ENCODE measurements around the gene BAG1.

The BAG1 gene

GRCh38 chr9:33273266-33273971 lies 8.9 kb upstream of the BAG1 start:
- DNase-seq = no peak

GRCh38 chr9:33272061-33272460 lies 7.6 kb upstream of the BAG1 start:
- no peak for DNase-seq

GRCh38 chr9:33270146-33270545 lies 5.6 kb upstream of the BAG1 start:
- DNase-seq = no peak

GRCh38 chr9:33267151-33267767 lies 2.8 kb upstream of the BAG1 start:
- peak in 1 of 5 experiments; percentile 50 for DNase-seq

GRCh38 chr9:33265211-33265865 lies 830 bp upstream of the BAG1 start:
- DNase-seq = no peak

- DNase-seq = peak in 4 of 5 experiments; percentile 17 to 41 (median 30)
These were observed 470 bp downstream of the BAG1 start for GRCh38 chr9:33264003-33264472.

GRCh38 chr9:33263131-33264002 lies 1.1 kb downstream of the BAG1 start:
- peak in 1 of 5 experiments; percentile 57 for DNase-seq

GRCh38 chr9:33260372-33260771 lies 4.1 kb downstream of the BAG1 start:
- no peak for DNase-seq

- DNase-seq = no peak
These were observed 7.2 kb downstream of the BAG1 start for GRCh38 chr9:33257276-33257675.

- no peak for DNase-seq
These were observed 8.3 kb downstream of the BAG1 start for GRCh38 chr9:33256236-33256635.

GRCh38 chr9:33255471-33255870 lies 9.0 kb downstream of the BAG1 start:
- no peak for DNase-seq

GRCh38 chr9:33255014-33255413 lies 9.5 kb downstream of the BAG1 start:
- DNase-seq = no peak

GRCh38 chr9:33254211-33254610 lies 10.3 kb downstream of the BAG1 start:
- DNase-seq = no peak

GRCh38 chr9:33250458-33250995 lies 14.0 kb downstream of the BAG1 start:
- DNase-seq = no peak

GRCh38 chr9:33249983-33250382 lies 14.5 kb downstream of the BAG1 start:
- DNase-seq = no peak

GRCh38 chr9:33249087-33249658 lies 15.3 kb downstream of the BAG1 start:
- no peak for DNase-seq

- no peak for DNase-seq
These were observed 15.9 kb downstream of the BAG1 start for GRCh38 chr9:33248606-33249005.

GRCh38 chr9:33246269-33246860 lies 18.1 kb downstream of the BAG1 start:
- DNase-seq = no peak

- no peak for DNase-seq
These were observed 19.2 kb downstream of the BAG1 start for GRCh38 chr9:33245341-33245740.

GRCh38 chr9:33244137-33244784 lies 20.2 kb downstream of the BAG1 start:
- no peak for DNase-seq

- no peak for DNase-seq
These were observed 21.8 kb downstream of the BAG1 start for GRCh38 chr9:33242609-33243134.

Data from T-helper 2 cell (primary cell).